Peyer's patch (tissue), 4 donors: Measurements from ENCODE around the gene KRT9. TPM values are rescaled to one million over a fixed set of nuclear protein-coding genes. Genes with fewer than 3 reads are reported as not detected.

ENCODE experiments used
- DNase-seq, 3 donors: peaks; one replicate each; pipeline ENCODE4 v3.0.0-alpha.2; 2017 to 2019
- H3K27ac ChIP-seq, 4 donors: fragments of 200-600 bp; sonication (generic); one replicate each; pipeline ENCODE4 v1.5.1; 2016 to 2019
- H3K27me3 ChIP-seq, 2 donors: fragments of 200-600 bp; sonication (generic); one replicate each; pipeline ENCODE4 v1.5.1; 2019
- H3K36me3 ChIP-seq, 3 donors: fragments of 200-600 bp; sonication (generic); one replicate each; pipeline ENCODE4 v1.5.1; 2016 to 2019
- H3K4me1 ChIP-seq, 4 donors: fragments of 200-600 bp; sonication (generic); one replicate each; pipeline ENCODE4 v1.5.1; 2016 to 2019
- H3K4me3 ChIP-seq, 4 donors: fragments of 200-600 bp; sonication (generic); 1 replicate in 3 of 4; 2 replicates in 1 of 4; pipeline ENCODE4 v1.5.1; 2016 to 2019; ENCODE audit warnings: mild to moderate bottlenecking in 1 of 4
- H3K9me3 ChIP-seq, 4 donors: fragments of 200-600 bp; sonication (generic); one replicate each; pipeline ENCODE4 v1.5.1; 2016 to 2019; ENCODE audit warnings: mild to moderate bottlenecking in 1 of 4
- CTCF ChIP-seq, 6 experiments: fragments of 450-650 bp in 4 of 6; fragments of 200-600 bp in 2 of 6; sonication (generic) in 1 of 6; IDR thresholded peaks; one replicate each; pipeline ENCODE4 v1.5.1; 2017 to 2019; ENCODE audit warnings: antibody characterized with exemption in 6 of 6, mild to moderate bottlenecking in 3 of 6, moderate library complexity in 1 of 6
- POLR2A ChIP-seq, 2 donors: fragments of 450-650 bp; IDR thresholded peaks; one replicate each; pipeline ENCODE4 v1.5.1; 2017; ENCODE audit warnings: antibody characterized with exemption in 2 of 2, mild to moderate bottlenecking in 2 of 2, moderate library complexity in 2 of 2
- total RNA-seq, 4 donors: library from RNA; depleted of rRNA; stranded (reverse); fragments of >200 nt; gene quantifications; one replicate each; pipeline ENCODE4 v1.1.0, GENCODE V29; 2016

The KRT9 gene
- total RNA-seq, 4 donors from 2014 or later: not detected

GRCh38 chr17:41518789-41519449, 52.9 kb downstream of the KRT9 start, which contains the start of gene KRT15:
KRT15 (minus strand) TSS chr17:41518890; CDS start chr17:41518827, 63 bp downstream.
- no peak for DNase-seq
- peaks cover 0 to 11% (median 0%) of the 10 kb centered on the region in 4 donors for H3K4me1 ChIP-seq
- peak within 1 kb of the TSS in 2 of 4 donors; percentile 95 to 96 for H3K27ac ChIP-seq
- peaks cover 0 to 6% (median 0%) of the 10 kb centered on the region in 3 donors for H3K36me3 ChIP-seq
- H3K9me3 ChIP-seq: no peaks in the 10 kb centered on the region
- H3K27me3 ChIP-seq: no peaks in the 10 kb centered on the region
- no peak for TF ChIP-seq CTCF (IDR thresholded peaks at IDR 0.05)
- no peak for TF ChIP-seq POLR2A (IDR thresholded peaks at IDR 0.05)
- no peak within 1 kb of the TSS for H3K4me3 ChIP-seq

GRCh38 chr17:41518031-41518430, 53.8 kb downstream of the KRT9 start:
- Histone ChIP-seq H3K27me3 (no peaks in the 10 kb centered on the region), H3K9me3 (no peaks in the 10 kb centered on the region), H3K4me1 (peaks cover 0 to 7% (median 0%) of the 10 kb centered on the region in 4 donors), H3K4me3 (no peak overlapping the region), H3K27ac (no peak overlapping the region), H3K36me3 (no peaks in the 10 kb centered on the region)
- TF ChIP-seq POLR2A (IDR thresholded peaks at IDR 0.05): no peak
- TF ChIP-seq CTCF (IDR thresholded peaks at IDR 0.05): no peak
- no peak for DNase-seq

GRCh38 chr17:41516830-41517283, 55.0 kb downstream of the KRT9 start:
- H3K4me3 ChIP-seq: no peak overlapping the region
- TF ChIP-seq CTCF (IDR thresholded peaks at IDR 0.05) (no peak), POLR2A (IDR thresholded peaks at IDR 0.05) (no peak)
- no peaks in the 10 kb centered on the region for H3K9me3 ChIP-seq

GRCh38 chr17:41516147-41516829, 55.6 kb downstream of the KRT9 start:
- Histone ChIP-seq H3K27ac (no peak overlapping the region), H3K27me3 (no peaks in the 10 kb centered on the region), H3K36me3 (no peaks in the 10 kb centered on the region), H3K9me3 (no peaks in the 10 kb centered on the region), H3K4me1 (peaks cover 0 to 3% (median 0%) of the 10 kb centered on the region in 4 donors), H3K4me3 (no peak overlapping the region)
- TF ChIP-seq CTCF (IDR thresholded peaks at IDR 0.05) (no peak), POLR2A (IDR thresholded peaks at IDR 0.05) (no peak)
- no peak for DNase-seq

More at GRCh38 chr17:41516830-41517283, 55.0 kb downstream of the KRT9 start:
- DNase-seq: no peak
- Histone ChIP-seq H3K4me1 (no peaks in the 10 kb centered on the region), H3K27ac (no peak overlapping the region), H3K36me3 (no peaks in the 10 kb centered on the region), H3K27me3 (no peaks in the 10 kb centered on the region)

Other genes with a start within 250 kb of the KRT9 start
- gene KRT33A, start 221.2 kb downstream of the KRT9 start, total RNA-seq: not detected
- gene KRT33B, start 202.2 kb downstream of the KRT9 start, total RNA-seq: not detected
- not detected for gene KRT34, start 189.8 kb downstream of the KRT9 start, total RNA-seq
- not detected for gene KRT31, start 174.5 kb downstream of the KRT9 start, total RNA-seq
- not detected for gene KRT37, start 147.5 kb downstream of the KRT9 start, total RNA-seq
- gene KRT38, start 131.1 kb downstream of the KRT9 start, total RNA-seq: not detected
- not detected for gene KRT32, start 104.7 kb downstream of the KRT9 start, total RNA-seq
- not detected for gene KRT35, start 90.9 kb downstream of the KRT9 start, total RNA-seq
- not detected for gene KRT36, start 82.1 kb downstream of the KRT9 start, total RNA-seq
- 1 to 10 TPM in 1 of 4 donors, not detected in 3; 2.5 TPM for gene KRT13, start 66.4 kb downstream of the KRT9 start, total RNA-seq
- 10 to 100 TPM; 12.3 to 44.5 (median 28.8) TPM for gene KRT15, start 53.2 kb downstream of the KRT9 start, total RNA-seq
- gene KRT19, start 43.8 kb downstream of the KRT9 start, total RNA-seq: 1,000 to 10,000 TPM in 3 of 4 donors, 100 to 1,000 TPM in 1; 357 to 5,327 (median 3,312) TPM
- 1 to 10 TPM; 3.4 to 8.9 (median 6.3) TPM for gene KRT14, start 14.8 kb upstream of the KRT9 start, total RNA-seq
- not detected for gene KRT16, start 40.7 kb upstream of the KRT9 start, total RNA-seq
- 1 to 10 TPM in 1 of 4 donors, not detected in 3; 2.7 TPM for gene KRT17, start 52.5 kb upstream of the KRT9 start, total RNA-seq
- 100 to 1,000 TPM; 123 to 226 (median 188) TPM for gene EIF1, start 116.8 kb upstream of the KRT9 start, total RNA-seq
- gene GAST, start 140.3 kb upstream of the KRT9 start, total RNA-seq: not detected
- 1 to 10 TPM in 1 of 4 donors, under 1 TPM in 1, not detected in 2; 0.94 to 5.0 TPM for gene HAP1, start 162.6 kb upstream of the KRT9 start, total RNA-seq
- 100 to 1,000 TPM; 229 to 585 (median 505) TPM for gene JUP, start 214.7 kb upstream of the KRT9 start, total RNA-seq
- 10 to 100 TPM in 3 of 4 donors, 1 to 10 TPM in 1; 9.5 to 23.1 (median 18.0) TPM for gene P3H4, start 239.9 kb upstream of the KRT9 start, total RNA-seq
- 100 to 1,000 TPM in 1 of 4 donors, 10 to 100 TPM in 2, 1 to 10 TPM in 1; 7.2 to 130 (median 11.2) TPM for gene FKBP10, start 240.9 kb upstream of the KRT9 start, total RNA-seq